GM10266 (cell line): Measurements from ENCODE around the gene EVA1B.
A peak's percentile ranks its signal among the peaks of the same experiment; 100 is the strongest.

Source experiments
- DNase-seq: peaks from one replicate; pipeline ENCODE4 v3.0.0; 2012; ENCODE audit errors: extremely low spot score
- TF ChIP-seq, protein P1 (sequence below): IDR thresholded peaks from 2 replicates; pipeline ENCODE4 v1.5.1; 2012; ENCODE audit warnings: mild to moderate bottlenecking, low read depth; ENCODE audit not compliant: control insufficient read depth, insufficient read depth; ENCODE audit errors: missing control alignments

The EVA1B gene

GRCh38 chr1:36327421-36328087 is 4.1 kb upstream of the EVA1B start:
- DNase-seq = no peak
- TF ChIP-seq, protein P1, sequence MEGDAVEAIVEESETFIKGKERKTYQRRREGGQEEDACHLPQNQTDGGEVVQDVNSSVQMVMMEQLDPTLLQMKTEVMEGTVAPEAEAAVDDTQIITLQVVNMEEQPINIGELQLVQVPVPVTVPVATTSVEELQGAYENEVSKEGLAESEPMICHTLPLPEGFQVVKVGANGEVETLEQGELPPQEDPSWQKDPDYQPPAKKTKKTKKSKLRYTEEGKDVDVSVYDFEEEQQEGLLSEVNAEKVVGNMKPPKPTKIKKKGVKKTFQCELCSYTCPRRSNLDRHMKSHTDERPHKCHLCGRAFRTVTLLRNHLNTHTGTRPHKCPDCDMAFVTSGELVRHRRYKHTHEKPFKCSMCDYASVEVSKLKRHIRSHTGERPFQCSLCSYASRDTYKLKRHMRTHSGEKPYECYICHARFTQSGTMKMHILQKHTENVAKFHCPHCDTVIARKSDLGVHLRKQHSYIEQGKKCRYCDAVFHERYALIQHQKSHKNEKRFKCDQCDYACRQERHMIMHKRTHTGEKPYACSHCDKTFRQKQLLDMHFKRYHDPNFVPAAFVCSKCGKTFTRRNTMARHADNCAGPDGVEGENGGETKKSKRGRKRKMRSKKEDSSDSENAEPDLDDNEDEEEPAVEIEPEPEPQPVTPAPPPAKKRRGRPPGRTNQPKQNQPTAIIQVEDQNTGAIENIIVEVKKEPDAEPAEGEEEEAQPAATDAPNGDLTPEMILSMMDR = no peak

DNA sequence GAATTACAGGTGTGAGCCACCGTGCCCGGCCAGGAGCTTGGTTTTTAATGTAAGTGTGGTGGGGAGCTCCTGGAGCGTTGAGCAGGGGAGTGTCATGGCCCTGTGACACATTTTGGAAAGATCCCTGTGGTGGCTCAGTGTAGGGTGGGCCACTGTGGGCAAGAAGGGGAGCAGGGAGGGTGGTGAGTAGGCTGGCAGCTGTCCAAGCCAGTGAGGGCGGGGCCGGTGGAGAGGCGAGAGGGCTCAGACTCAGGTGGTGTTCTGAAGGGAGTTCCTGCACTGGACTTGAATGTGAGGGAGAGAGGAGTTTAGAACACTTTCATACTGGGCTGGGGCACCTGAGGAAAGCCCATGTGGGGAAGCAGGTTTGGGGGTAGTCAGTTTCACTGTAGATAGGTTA is 3.1 kb upstream of the EVA1B start:
- TF ChIP-seq, protein P1 = no peak
- DNase-seq = no peak

DNA sequence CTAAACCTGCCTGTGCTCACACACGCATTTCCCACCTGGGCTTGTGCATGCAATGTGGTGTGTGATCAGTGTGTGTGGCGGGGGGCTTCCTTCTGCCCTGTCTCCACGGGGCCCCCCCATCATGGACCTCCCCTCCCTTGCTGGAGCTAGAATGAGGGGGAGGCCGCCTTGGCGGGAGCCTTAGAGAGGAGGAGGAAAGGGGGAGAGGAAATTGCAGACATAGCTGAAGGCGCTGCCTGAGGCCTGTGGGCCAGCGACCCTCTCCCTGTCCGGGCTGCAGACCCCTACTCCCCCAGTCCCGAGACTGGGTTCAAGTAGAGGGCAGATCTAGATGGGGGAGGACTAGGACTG is 883 bp upstream of the EVA1B start:
- DNase-seq = no peak
- TF ChIP-seq, protein P1 = no peak

- TF ChIP-seq, protein P1 = no peak
- peak; percentile 87 for DNase-seq
Measured at GRCh38 chr1:36322786-36323635, 434 bp downstream of the EVA1B start.

- TF ChIP-seq, protein P1 = no peak
- peak; percentile 31 for DNase-seq
Measured at GRCh38 chr1:36322041-36322785, 1.2 kb downstream of the EVA1B start.

- peak; percentile 56 for DNase-seq
- TF ChIP-seq, protein P1 = no peak
Measured at GRCh38 chr1:36321119-36321951, 2.1 kb downstream of the EVA1B start.
